ENCODE measurements around the gene SMIM35. TPM values are rescaled to one million over a fixed set of nuclear protein-coding genes. Genes with fewer than 3 reads are reported as not detected.
"Not testable (repeated sequence)": the region's sequence is repeated elsewhere in the genome, so short reads cannot be mapped to it uniquely, and the experiment has no call there.

SMIM35 gene
- total RNA-seq, 1 donor from 2014 or later = not detected

- DNase-seq = no peak
Measured at GRCh38 chr11:117980280-117980679, 106.5 kb downstream of the SMIM35 start.

GRCh38 chr11:117979481-117980211, 107.1 kb downstream of the SMIM35 start:
- no peak for DNase-seq

GRCh38 chr11:117978991-117979390, 107.8 kb downstream of the SMIM35 start:
- DNase-seq = no peak

GRCh38 chr11:117978291-117978910, 108.4 kb downstream of the SMIM35 start:
- not testable (repeated sequence) for DNase-seq

GRCh38 chr11:117977612-117978264, 109.0 kb downstream of the SMIM35 start:
- DNase-seq = not testable (repeated sequence)

GRCh38 chr11:117977029-117977428, 109.7 kb downstream of the SMIM35 start:
- DNase-seq = no peak

GRCh38 chr11:117976445-117976844, 110.3 kb downstream of the SMIM35 start:
- DNase-seq = no peak

GRCh38 chr11:117973503-117973860, 113.3 kb downstream of the SMIM35 start:
- no peak for DNase-seq

- no peak for DNase-seq
Measured at GRCh38 chr11:117972629-117973502, 113.9 kb downstream of the SMIM35 start.

- no peak for DNase-seq
Measured at GRCh38 chr11:117972044-117972443, 114.7 kb downstream of the SMIM35 start.

- DNase-seq = no peak
Measured at GRCh38 chr11:117970400-117971024, 116.3 kb downstream of the SMIM35 start.

- DNase-seq = no peak
Measured at GRCh38 chr11:117969160-117969991, 117.4 kb downstream of the SMIM35 start.

- no peak for DNase-seq
Measured at GRCh38 chr11:117966908-117967307, 119.9 kb downstream of the SMIM35 start.

GRCh38 chr11:117962826-117963225, 123.9 kb downstream of the SMIM35 start:
- DNase-seq = no peak

- DNase-seq = no peak
Measured at GRCh38 chr11:117961896-117962295, 124.9 kb downstream of the SMIM35 start.

- DNase-seq = no peak
Measured at GRCh38 chr11:117960406-117960805, 126.4 kb downstream of the SMIM35 start.

- DNase-seq = no peak
Measured at GRCh38 chr11:117959438-117960149, 127.2 kb downstream of the SMIM35 start.

GRCh38 chr11:117958949-117959348, 127.8 kb downstream of the SMIM35 start:
- no peak for DNase-seq

Data from occipital lobe (tissue), 2 donors.